SHP77 (cell line): ENCODE data around the gene SLC14A1.

Experiments
- DNase-seq, 2 experiments: peaks; one replicate each; lab custom pipeline; 2025; lab: John Stamatoyannopoulos, UW

SLC14A1 gene

DNA sequence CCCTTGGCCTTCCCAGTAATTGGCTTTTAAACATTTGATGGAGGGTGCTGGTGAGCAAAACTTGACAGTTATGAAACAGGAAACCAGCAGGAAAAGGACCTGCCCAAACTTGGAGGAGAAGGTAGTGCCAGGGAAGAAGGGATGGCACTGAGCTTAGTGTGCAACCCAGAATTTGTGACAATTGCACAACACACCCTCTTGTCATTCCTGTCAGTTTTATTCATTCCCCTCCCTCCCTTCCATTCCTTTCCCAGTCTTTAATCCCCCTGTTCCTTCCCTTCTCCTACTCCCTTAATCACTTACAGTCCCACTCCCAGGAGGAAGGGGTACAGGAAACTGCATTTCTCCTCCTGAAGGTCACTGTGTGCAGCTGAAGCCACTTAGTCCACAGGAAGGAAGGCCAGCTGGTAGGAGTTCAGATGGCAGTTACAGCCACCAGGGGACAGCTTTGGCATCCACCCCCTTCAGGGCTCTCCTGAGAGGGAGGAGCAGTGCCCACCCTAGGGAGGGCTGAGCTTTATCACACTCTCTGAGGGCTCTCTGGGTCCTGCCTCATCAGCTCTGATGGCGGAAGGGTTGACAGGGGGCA, 77.5 kb downstream of the SLC14A1 start:
- no peak for DNase-seq
